Measurements from ENCODE around the gene ELFN2. TPM values are rescaled to one million over a fixed set of nuclear protein-coding genes. Genes with fewer than 3 reads are reported as not detected.
A peak's percentile ranks its signal among the peaks of the same experiment; 100 is the strongest.
"Not testable (repeated sequence)": the region's sequence is repeated elsewhere in the genome, so short reads cannot be mapped to it uniquely, and the experiment has no call there.

Gene ELFN2
- polyA plus RNA-seq, 1 experiment: 2.6 TPM

GRCh38 chr22:37472418-37473006, 45.2 kb upstream of the ELFN2 start:
- no peaks in the 10 kb centered on the region for H3K9me3 ChIP-seq (ENCODE audit: control insufficient read depth, insufficient read depth, low read length)
- H3K4me3 ChIP-seq (ENCODE audit: low read depth, low read length): no peak overlapping the region
- H3K27me3 ChIP-seq (ENCODE audit: control insufficient read depth, insufficient read depth, low read length): peaks cover 53% of the 10 kb centered on the region
- ChIA-PET POLR2A (interaction anchor here (0.6 kb wide), 1 partner anchor 39 kb away, joined by 6 read pairs; no protein-coding TSS in a partner anchor), CTCF (interaction anchor here (0.6 to 1.8 kb wide), 22 partner anchors 9 to 213 kb away, joined by 3 to 17 read pairs (median 4); partner anchors contain the start of gene MFNG)
- peak; percentile 69 for TF ChIP-seq CTCF (IDR thresholded peaks at IDR 0.05; ENCODE audit: low read depth, low read length)
- no peak for DNase-seq (ENCODE audit: low read depth, low spot score)
- no peak overlapping the region for H3K27ac ChIP-seq (ENCODE audit: low read depth, low read length)

- no peak for DNase-seq (ENCODE audit: low read depth, low spot score)
- POLR2A ChIA-PET: interaction anchor here (0.6 to 0.7 kb wide), 3 partner anchors 11 to 65 kb away, joined by 3 to 7 read pairs (median 6); no protein-coding TSS in a partner anchor
- no peak for TF ChIP-seq CTCF (IDR thresholded peaks at IDR 0.05; ENCODE audit: low read depth, low read length)
- no peak overlapping the region for H3K4me3 ChIP-seq (ENCODE audit: low read depth, low read length)
- H3K27ac ChIP-seq (ENCODE audit: low read depth, low read length): no peak overlapping the region
- H3K27me3 ChIP-seq (ENCODE audit: control insufficient read depth, insufficient read depth, low read length): peaks cover 59% of the 10 kb centered on the region
- H3K9me3 ChIP-seq (ENCODE audit: control insufficient read depth, insufficient read depth, low read length): no peaks in the 10 kb centered on the region
- CTCF ChIA-PET: interaction anchor here (0.7 to 1.8 kb wide), 13 partner anchors 14 to 212 kb away, joined by 3 to 17 read pairs (median 4); partner anchors contain the start of gene MFNG
These were observed 44.6 kb upstream of the ELFN2 start for GRCh38 chr22:37471727-37472417.

DNA sequence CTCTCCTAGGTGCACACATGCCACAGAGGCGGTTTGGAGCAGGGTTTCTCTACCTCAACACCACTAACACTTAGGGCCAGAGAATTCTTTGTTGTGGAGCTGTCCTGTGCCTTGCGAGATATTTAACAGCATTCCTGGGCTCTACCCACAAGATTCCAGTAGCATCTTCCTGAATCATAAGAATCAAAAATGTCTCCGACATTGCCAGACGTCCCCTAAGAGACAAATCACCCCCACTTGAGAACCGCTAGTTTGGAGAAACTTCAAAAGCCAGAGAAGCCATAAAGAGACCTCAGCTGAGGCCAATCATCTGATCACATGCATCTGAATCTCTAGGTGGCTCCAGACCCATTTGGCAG, 42.8 kb upstream of the ELFN2 start:
- ChIA-PET CTCF (no interaction called here), POLR2A (no interaction called here)
- no peak for DNase-seq (ENCODE audit: low read depth, low spot score)
- peaks cover 65% of the 10 kb centered on the region for H3K27me3 ChIP-seq (ENCODE audit: control insufficient read depth, insufficient read depth, low read length)
- H3K4me3 ChIP-seq (ENCODE audit: low read depth, low read length): no peak overlapping the region
- no peak overlapping the region for H3K27ac ChIP-seq (ENCODE audit: low read depth, low read length)
- no peak for TF ChIP-seq CTCF (IDR thresholded peaks at IDR 0.05; ENCODE audit: low read depth, low read length)
- H3K9me3 ChIP-seq (ENCODE audit: control insufficient read depth, insufficient read depth, low read length): no peaks in the 10 kb centered on the region

- Histone ChIP-seq H3K9me3 (ENCODE audit: control insufficient read depth, insufficient read depth, low read length) (no peaks in the 10 kb centered on the region), H3K27ac (ENCODE audit: low read depth, low read length) (no peak overlapping the region), H3K4me3 (ENCODE audit: low read depth, low read length) (no peak overlapping the region), H3K27me3 (ENCODE audit: control insufficient read depth, insufficient read depth, low read length) (peaks cover 62% of the 10 kb centered on the region)
- ChIA-PET POLR2A (no interaction called here), CTCF (no interaction called here)
- no peak for TF ChIP-seq CTCF (IDR thresholded peaks at IDR 0.05; ENCODE audit: low read depth, low read length)
- no peak for DNase-seq (ENCODE audit: low read depth, low spot score)
These were observed 42.3 kb upstream of the ELFN2 start for GRCh38 chr22:37469416-37470086.

DNA sequence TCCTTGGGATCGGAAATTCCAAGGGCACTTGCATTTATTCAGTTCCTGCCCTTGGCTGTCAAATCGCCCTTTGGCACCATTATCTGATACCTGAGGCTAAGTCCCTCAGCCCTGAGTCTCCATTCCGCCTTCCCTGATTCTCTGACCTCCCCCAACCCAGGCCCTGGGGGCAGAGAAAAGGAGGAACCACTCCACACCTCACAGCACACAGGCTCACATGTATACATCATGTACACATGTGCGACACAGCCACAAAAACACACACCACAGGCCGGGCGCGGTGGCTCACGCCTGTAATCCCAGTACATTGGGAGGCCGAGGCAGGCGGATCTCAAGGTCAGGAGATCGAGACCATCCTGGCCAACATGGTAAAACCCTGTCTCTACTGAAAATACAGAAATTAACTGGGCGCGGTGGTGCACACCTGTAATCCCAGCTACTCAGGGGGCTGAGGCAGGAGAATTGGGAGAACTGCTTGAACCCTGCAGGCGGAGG, 41.0 kb upstream of the ELFN2 start:
- DNase-seq (ENCODE audit: low read depth, low spot score); CTCF ChIA-PET: not testable (repeated sequence)

More for the DNA sequence above, 41.0 kb upstream of the ELFN2 start:
- not testable (repeated sequence) for H3K4me3 ChIP-seq (ENCODE audit: low read depth, low read length); H3K27ac ChIP-seq (ENCODE audit: low read depth, low read length); H3K9me3 ChIP-seq (ENCODE audit: control insufficient read depth, insufficient read depth, low read length)
- POLR2A ChIA-PET: interaction anchor here (0.6 kb wide), 1 partner anchor 13 kb away, joined by 4 read pairs; no protein-coding TSS in a partner anchor
- H3K27me3 ChIP-seq (ENCODE audit: control insufficient read depth, insufficient read depth, low read length): peaks cover 56% of the 10 kb centered on the region
